Measurements from ENCODE around the gene LAMTOR1. TPM values are rescaled to one million over a fixed set of nuclear protein-coding genes. Genes with fewer than 3 reads are reported as not detected.

Gene LAMTOR1
- total RNA-seq, 6 experiments from 2014 or later, result 131 to 170 (median 145) TPM

- peaks cover 29% of the 10 kb centered on the region for H3K36me3 Mint-ChIP-seq (ENCODE audit: low read depth)
- no peak overlapping the region for H3K4me3 Mint-ChIP-seq
- no peak for DNase-seq
- H3K9me3 Mint-ChIP-seq, result peaks cover 27% of the 10 kb centered on the region
- H3K27ac Mint-ChIP-seq, result no peak overlapping the region
- H3K27me3 Mint-ChIP-seq (ENCODE audit: insufficient read depth), result no peaks in the 10 kb centered on the region; the same call in 1 of the 2 replicates
- no peak for TF ChIP-seq CTCF (IDR thresholded peaks at IDR 0.05)
- peaks cover 21% of the 10 kb centered on the region for H3K4me1 Mint-ChIP-seq (ENCODE audit: low read depth)
Measured at GRCh38 chr11:72124046-72124445, 20.9 kb upstream of the LAMTOR1 start.

GRCh38 chr11:72123117-72123653 lies 20.1 kb upstream of the LAMTOR1 start:
- DNase-seq, result no peak
- Mint-ChIP-seq H3K9me3 (peaks cover 19% of the 10 kb centered on the region), H3K27me3 (ENCODE audit: insufficient read depth) (no peaks in the 10 kb centered on the region; the same call in 1 of the 2 replicates), H3K36me3 (ENCODE audit: low read depth) (peaks cover 20% of the 10 kb centered on the region), H3K4me3 (no peak overlapping the region), H3K27ac (no peak overlapping the region), H3K4me1 (ENCODE audit: low read depth) (peaks cover 30% of the 10 kb centered on the region)
- no peak for TF ChIP-seq CTCF (IDR thresholded peaks at IDR 0.05)

- DNase-seq, result no peak
- Mint-ChIP-seq H3K36me3 (ENCODE audit: low read depth) (peaks cover 14% of the 10 kb centered on the region), H3K4me1 (ENCODE audit: low read depth) (peaks cover 30% of the 10 kb centered on the region), H3K27me3 (ENCODE audit: insufficient read depth) (no peaks in the 10 kb centered on the region; the same call in 1 of the 2 replicates), H3K4me3 (no peak overlapping the region), H3K27ac (no peak overlapping the region), H3K9me3 (peaks cover 14% of the 10 kb centered on the region)
- no peak for TF ChIP-seq CTCF (IDR thresholded peaks at IDR 0.05)
Measured at GRCh38 chr11:72122607-72123006, 19.5 kb upstream of the LAMTOR1 start.

GRCh38 chr11:72120930-72121329 lies 17.8 kb upstream of the LAMTOR1 start:
- Mint-ChIP-seq H3K27me3 (ENCODE audit: insufficient read depth) (no peaks in the 10 kb centered on the region; the same call in 1 of the 2 replicates), H3K9me3 (peaks cover 10% of the 10 kb centered on the region; the same call in 1 of the 2 replicates), H3K4me3 (no peak overlapping the region), H3K4me1 (ENCODE audit: low read depth) (peaks cover 42% of the 10 kb centered on the region), H3K36me3 (ENCODE audit: low read depth) (peaks cover 9% of the 10 kb centered on the region), H3K27ac (no peak overlapping the region)
- DNase-seq, result no peak
- no peak for TF ChIP-seq CTCF (IDR thresholded peaks at IDR 0.05)

GRCh38 chr11:72119198-72119597 lies 16.1 kb upstream of the LAMTOR1 start:
- TF ChIP-seq CTCF (IDR thresholded peaks at IDR 0.05), result no peak
- H3K27ac Mint-ChIP-seq, result no peak overlapping the region
- 0 out of 2 replicates have a peak, but pooled peaks cover under 1% of the 10 kb centered on the region for H3K9me3 Mint-ChIP-seq

More at GRCh38 chr11:72119198-72119597, 16.1 kb upstream of the LAMTOR1 start:
- Mint-ChIP-seq H3K27me3 (ENCODE audit: insufficient read depth) (no peaks in the 10 kb centered on the region; the same call in 1 of the 2 replicates), H3K4me1 (ENCODE audit: low read depth) (peaks cover 59% of the 10 kb centered on the region), H3K36me3 (ENCODE audit: low read depth) (peaks cover 14% of the 10 kb centered on the region), H3K4me3 (no peak overlapping the region)
- DNase-seq, result no peak

Measured in HFFc6 (cell line).